ENCODE data around the gene HSPB2.

DNA sequence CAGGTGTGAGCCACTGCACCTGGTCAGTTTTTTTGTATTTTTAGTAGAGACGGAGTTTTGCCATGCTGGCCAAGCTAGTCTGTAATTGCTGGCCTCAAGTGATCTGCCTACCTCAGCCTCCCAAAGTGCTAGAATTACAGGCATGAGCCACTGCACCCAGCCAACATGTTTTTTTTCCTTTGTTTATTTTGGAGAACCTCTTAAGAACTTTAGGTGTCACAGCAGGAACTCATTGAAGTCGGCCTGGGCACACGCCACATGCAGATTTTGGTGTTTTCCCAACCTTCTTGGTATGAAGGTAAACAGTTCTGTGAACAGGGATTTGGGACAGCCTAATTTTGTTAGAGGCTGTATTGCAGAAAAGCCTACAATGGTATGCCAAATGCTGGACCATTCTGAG is 34.0 kb downstream of the HSPB2 start:
- TF ChIP-seq CTCF (IDR thresholded peaks at IDR 0.05; ENCODE audit: control extremely low read depth in 1 of 3, insufficient read depth in 1 of 3, low read depth in 1 of 3, low read length in 3 of 3) (no peak), EP300 (IDR thresholded peaks at IDR 0.05; ENCODE audit: borderline replicate concordance in 1 of 2, low read depth in 2 of 2, low read length in 2 of 2) (no peak), JUN (IDR thresholded peaks at IDR 0.05; ENCODE audit: low read depth, low read length) (no peak)
